HCT116 (cell line): ENCODE results near the gene FMN1. TPM values are rescaled to one million over a fixed set of nuclear protein-coding genes. Genes with fewer than 3 reads are reported as not detected.

Source experiments
- ATAC-seq: fragments of 200-7000 bp; cut with Tn5 transposase; 2 replicates; pipeline ENCODE4 v1.9.1; 2020; ENCODE audit warnings: mild to moderate bottlenecking, moderate library complexity
- BruUV-seq: library from RNA; stranded (reverse); fragments of 400-500 nt; replicated peaks from 2 replicates; lab custom pipeline; 2021; lab: Mats Ljungman, UMichigan
- CTCF ChIA-PET: fragments of 300-600 bp; sonication (Branson Sonifier 250); formaldehyde crosslinking; loops from one replicate; lab custom pipeline; 2021; ENCODE audit warnings: antibody characterized with exemption; lab: Charles Lee
- POLR2A ChIA-PET: fragments of 300-600, 350-600 bp; sonication (Branson Sonifier 250); formaldehyde crosslinking; loops from one replicate; lab custom pipeline; 2021; ENCODE audit warnings: antibody characterized with exemption; lab: Charles Lee
- RAD21 ChIA-PET, 2 experiments: fragments of 300-600 bp; sonication (Branson Sonifier 250); formaldehyde crosslinking; loops; one replicate each; lab custom pipeline; 2023; ENCODE audit warnings: low total read pairs in 2 of 2; ENCODE audit not compliant: uncharacterized antibody in 2 of 2, unreplicated experiment in 2 of 2, low non-redundant PET in 1 of 2; lab: Charles Lee
- DNase-seq: peaks from one replicate; pipeline ENCODE4 v3.0.0-alpha.2; 2010; ENCODE audit warnings: low read depth, low spot score
- H2AFZ ChIP-seq: fragments of 200-600 bp; shearing (Covaris generic), sonication (generic); 2 replicates; pipeline ENCODE4 v1.6.1; 2017; ENCODE audit warnings: low read depth, mixed run types, mixed read lengths, antibody characterized with exemption, low read length; ENCODE audit not compliant: poor library complexity, severe bottlenecking
- H3K27ac ChIP-seq: 2 replicates; pipeline ENCODE4 v1.5.1; 2012; ENCODE audit warnings: low read depth, low read length
- H3K27me3 ChIP-seq: fragments of 200-600 bp; sonication (generic); 2 replicates; pipeline ENCODE4 v1.6.1; 2016; ENCODE audit warnings: mixed run types, low read length, mixed read lengths; ENCODE audit not compliant: insufficient read depth
- H3K36me3 ChIP-seq, 2 experiments: fragments of 200-500 bp in 1 of 2; fragments of 200-600 bp in 1 of 2; sonication (Bioruptor generic) in 1 of 2; sonication (generic) in 1 of 2; 2 replicates each; pipeline versions ENCODE4 v1.5.1 to v1.6.1; 2014 to 2016; ENCODE audit warnings: low read length in 2 of 2, inconsistent platforms in 1 of 2, mixed read lengths in 1 of 2, mixed run types in 1 of 2; ENCODE audit not compliant: insufficient read depth in 2 of 2, control insufficient read depth in 1 of 2
- H3K4me1 ChIP-seq, 2 experiments: fragments of 200-600 bp in 1 of 2; sonication (generic) in 1 of 2; 2 replicates each; pipeline versions ENCODE4 v1.5.1 to v1.6.1; 2012 to 2017; ENCODE audit warnings: low read length in 2 of 2, inconsistent platforms in 1 of 2, mild to moderate bottlenecking in 1 of 2, mixed read lengths in 1 of 2, mixed run types in 1 of 2, moderate library complexity in 1 of 2; ENCODE audit not compliant: insufficient read depth in 2 of 2, control insufficient read depth in 1 of 2
- H3K4me2 ChIP-seq: fragments of 200-600 bp; sonication (generic); 2 replicates; pipeline ENCODE4 v1.6.1; 2017; ENCODE audit warnings: mixed run types, low read length, mixed read lengths
- H3K4me3 ChIP-seq, 2 experiments: fragments of 200-600 bp in 1 of 2; sonication (generic) in 1 of 2; replicated peaks in 1 of 2; 2 replicates each; pipeline ENCODE4 v1.5.1; 2011 to 2016; ENCODE audit warnings: low read length in 2 of 2, control low read depth in 1 of 2, low read depth in 1 of 2, mild to moderate bottlenecking in 1 of 2, mixed read lengths in 1 of 2, mixed run types in 1 of 2
- H3K79me2 ChIP-seq: fragments of 200-600 bp; sonication (generic); 2 replicates; pipeline ENCODE4 v1.6.1; 2017; ENCODE audit warnings: mild to moderate bottlenecking, mixed run types, low read length, moderate library complexity, mixed read lengths; ENCODE audit not compliant: insufficient read depth
- H3K9ac ChIP-seq: fragments of 200-600 bp; sonication (generic); 2 replicates; pipeline ENCODE4 v1.6.1; 2016; ENCODE audit warnings: low read length, mixed read lengths
- H3K9me2 ChIP-seq: fragments of 200-600 bp; sonication (generic), shearing (Covaris generic); 2 replicates; pipeline ENCODE4 v1.6.1; 2017; ENCODE audit warnings: mixed run types, mild to moderate bottlenecking, moderate library complexity; ENCODE audit not compliant: insufficient read depth
- H3K9me3 ChIP-seq, 2 experiments: fragments of 200-500 bp in 1 of 2; fragments of 200-600 bp in 1 of 2; sonication (Bioruptor generic) in 1 of 2; sonication (generic) in 1 of 2; 2 replicates each; pipeline ENCODE4 v1.6.1; 2014 to 2017; ENCODE audit warnings: low read length in 2 of 2, mixed read lengths in 2 of 2, inconsistent platforms in 1 of 2, low read depth in 1 of 2, mild to moderate bottlenecking in 1 of 2, mixed run types in 1 of 2, moderate library complexity in 1 of 2; ENCODE audit not compliant: control insufficient read depth in 1 of 2, insufficient read depth in 1 of 2
- H4K20me1 ChIP-seq: fragments of 200-600 bp; sonication (generic), shearing (Covaris generic); 2 replicates; pipeline ENCODE4 v1.6.1; 2017; ENCODE audit warnings: mixed run types, mild to moderate bottlenecking, moderate library complexity; ENCODE audit not compliant: insufficient read depth
- CBX3 ChIP-seq: IDR thresholded peaks from 2 replicates; pipeline ENCODE4 v1.6.1; 2012; ENCODE audit warnings: low read depth
- CEBPB ChIP-seq: IDR thresholded peaks from 2 replicates; pipeline ENCODE4 v1.6.1; 2012; ENCODE audit warnings: low read depth
- EGR1 ChIP-seq: IDR thresholded peaks from 2 replicates; pipeline ENCODE4 v1.6.1; 2012; ENCODE audit warnings: low read depth
- EZH2 ChIP-seq: fragments of 200-600 bp; sonication (generic); IDR thresholded peaks from 2 replicates; pipeline ENCODE4 v1.6.1; 2017; ENCODE audit warnings: antibody characterized with exemption, mixed run types
- EZH2phosphoT487 ChIP-seq: fragments of 200-600 bp; IDR thresholded peaks from 2 replicates; pipeline ENCODE4 v1.6.1; 2018; ENCODE audit warnings: antibody characterized with exemption, borderline replicate concordance
- FOSL1 ChIP-seq: IDR thresholded peaks from 2 replicates; pipeline ENCODE4 v1.6.1; 2012; ENCODE audit warnings: low read depth
- JUND ChIP-seq: IDR thresholded peaks from 2 replicates; pipeline ENCODE4 v1.6.1; 2012
- POLR2A ChIP-seq: IDR thresholded peaks from 2 replicates; pipeline ENCODE4 v1.7.0; 2011; ENCODE audit warnings: borderline replicate concordance; ENCODE audit not compliant: insufficient read depth, insufficient read length; ENCODE audit errors: extremely low read depth
- POLR2AphosphoS5 ChIP-seq: IDR thresholded peaks from 2 replicates; pipeline ENCODE4 v1.6.1; 2011; ENCODE audit warnings: mild to moderate bottlenecking, low read depth, low read length, moderate library complexity
- SRF ChIP-seq: IDR thresholded peaks from 2 replicates; pipeline ENCODE4 v1.6.1; 2012; ENCODE audit warnings: low read depth
- TCF7L2 ChIP-seq: IDR thresholded peaks from 2 replicates; pipeline ENCODE4 v1.7.0; 2011; ENCODE audit warnings: borderline replicate concordance, inconsistent platforms; ENCODE audit not compliant: insufficient read depth, insufficient read length; ENCODE audit errors: extremely low read depth
- YY1 ChIP-seq: IDR thresholded peaks from 2 replicates; pipeline ENCODE4 v1.6.1; 2011; ENCODE audit warnings: low read length, low read depth, moderate library complexity, mild to moderate bottlenecking; ENCODE audit not compliant: insufficient replicate concordance; ENCODE audit errors: extremely low read depth
- ZFX ChIP-seq: fragments of 450-650 bp; IDR thresholded peaks from 2 replicates; pipeline ENCODE4 v1.6.1; 2017
- ZNF274 ChIP-seq: fragments of 200-500 bp; sonication (Bioruptor generic); IDR thresholded peaks from 2 replicates; pipeline ENCODE4 v1.6.1; 2014; ENCODE audit warnings: mild to moderate bottlenecking, low read depth, low read length, inconsistent platforms
- intact Hi-C: fragments of 100-400 bp; cut with micrococcal nuclease; formaldehyde crosslinking; loops from 2 replicates; pipeline ENCODE4 v1.10.0; 2022
- total RNA-seq: library from RNA; stranded (reverse); gene quantifications from one replicate; pipeline ENCODE4 v1.2.1, GENCODE V29; 2021; ENCODE audit not compliant: unreplicated experiment
- TF ChIP-seq, protein P1 (sequence below): IDR thresholded peaks from 2 replicates; pipeline ENCODE4 v1.6.1; 2012
- TF ChIP-seq, protein P2 (sequence below), 3 experiments: fragments of 200-600 bp in 1 of 3; sonication (generic) in 1 of 3; IDR thresholded peaks in 2 of 3; conservative IDR thresholded peaks in 1 of 3; 2 replicates each; pipeline ENCODE4 v1.5.1; 2012 to 2017; ENCODE audit warnings: low read depth in 2 of 3, low read length in 2 of 3, antibody characterized with exemption in 1 of 3, borderline replicate concordance in 1 of 3, control low read depth in 1 of 3, mild to moderate bottlenecking in 1 of 3, mixed read lengths in 1 of 3, mixed run types in 1 of 3, moderate library complexity in 1 of 3; ENCODE audit not compliant: insufficient read depth in 1 of 3

The FMN1 gene
- total RNA-seq, 1 experiment from 2014 or later: 0.39 TPM

DNA sequence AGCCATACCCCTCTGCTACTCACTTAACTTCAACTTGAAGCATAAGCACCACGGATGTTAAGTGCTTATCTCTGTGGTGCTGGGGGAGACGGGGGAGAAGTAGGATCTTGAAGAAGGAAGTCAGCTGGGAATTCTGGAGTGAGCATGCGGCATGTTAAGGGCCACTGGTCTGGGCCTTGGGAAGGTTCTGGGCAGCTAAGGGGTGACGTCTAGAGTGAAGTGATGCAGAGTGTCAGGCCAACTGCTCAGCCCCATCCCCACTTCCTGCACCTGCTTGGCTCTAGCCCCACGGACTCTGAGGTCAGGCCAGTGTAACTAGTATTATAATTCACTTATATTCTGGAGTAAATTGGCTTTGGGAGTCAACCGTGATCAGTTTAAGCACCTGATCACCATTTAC is 228.6 kb downstream of the FMN1 start:
- DNase-seq: no peak
- H3K4me2 ChIP-seq: no peak overlapping the region
- CTCF ChIA-PET: interaction anchor here (1.6 kb wide), 1 partner anchor 10 kb away, joined by 5 read pairs; no protein-coding TSS in a partner anchor
- H3K9ac ChIP-seq: no peak overlapping the region
- H2AFZ ChIP-seq: no peak overlapping the region
- no peaks in the 10 kb centered on the region for H3K79me2 ChIP-seq
- no peak overlapping the region for H3K27ac ChIP-seq
- RAD21 ChIA-PET: no interaction called here
- no peak overlapping the region for H3K4me3 ChIP-seq
- intact Hi-C loops: no loop called here
- no peaks in the 10 kb centered on the region for H3K36me3 ChIP-seq
- POLR2A ChIA-PET: no interaction called here
- H3K9me2 ChIP-seq: no peaks in the 10 kb centered on the region
- TF ChIP-seq POLR2AphosphoS5 (no peak), FOSL1 (no peak), CEBPB (no peak), SRF (no peak), POLR2A (no peak)
- ATAC-seq: no peak
- no peaks in the 10 kb centered on the region for H3K9me3 ChIP-seq
- no peaks in the 10 kb centered on the region for H3K27me3 ChIP-seq
- H4K20me1 ChIP-seq: no peaks in the 10 kb centered on the region
- BruUV-seq: no TSS peak
- H3K4me1 ChIP-seq: no peaks in the 10 kb centered on the region

DNA sequence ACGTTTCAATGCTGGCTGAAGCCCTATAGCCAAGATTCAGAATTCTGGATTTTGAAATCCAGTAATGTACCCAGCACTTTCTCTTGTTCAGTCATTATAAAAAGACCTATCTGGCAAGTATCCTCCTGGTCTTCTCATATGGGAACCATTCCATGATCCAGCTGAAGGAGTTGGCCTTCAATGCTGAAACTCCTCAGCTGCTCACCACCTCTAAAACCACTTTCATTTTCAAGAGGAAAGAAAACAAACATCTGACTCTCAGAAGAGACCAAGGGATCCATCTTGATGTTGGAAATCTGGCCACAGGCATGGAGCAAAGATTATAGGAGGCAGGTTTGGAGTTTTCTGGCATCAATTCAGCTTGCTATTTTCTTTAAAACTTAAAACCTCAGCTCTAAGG is 235.4 kb downstream of the FMN1 start:
- no TSS peak for BruUV-seq
- intact Hi-C loops: loop anchor here (5.0 kb wide), 2 partner anchors 173 to 292 kb away; no protein-coding TSS in a partner anchor
- H3K9ac ChIP-seq: no peak overlapping the region

More for the DNA sequence above, 235.4 kb downstream of the FMN1 start:
- Histone ChIP-seq H3K36me3 (no peaks in the 10 kb centered on the region), H3K4me1 (no peaks in the 10 kb centered on the region), H3K27ac (no peak overlapping the region), H3K9me2 (no peaks in the 10 kb centered on the region; the same call in 1 of the 2 replicates), H4K20me1 (no peaks in the 10 kb centered on the region), H3K4me2 (no peak overlapping the region), H3K9me3 (no peaks in the 10 kb centered on the region), H3K4me3 (no peak overlapping the region), H3K27me3 (no peaks in the 10 kb centered on the region), H3K79me2 (no peaks in the 10 kb centered on the region), H2AFZ (no peak overlapping the region)
- ChIA-PET CTCF (interaction anchor here (1.1 kb wide), 1 partner anchor 297 kb away, joined by 4 read pairs; no protein-coding TSS in a partner anchor), POLR2A (no interaction called here), RAD21 (no interaction called here)
- ATAC-seq (no peak), DNase-seq (no peak)
- TF ChIP-seq TCF7L2: no peak
- TF ChIP-seq, protein P1, sequence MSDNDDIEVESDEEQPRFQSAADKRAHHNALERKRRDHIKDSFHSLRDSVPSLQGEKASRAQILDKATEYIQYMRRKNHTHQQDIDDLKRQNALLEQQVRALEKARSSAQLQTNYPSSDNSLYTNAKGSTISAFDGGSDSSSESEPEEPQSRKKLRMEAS: no peak
- TF ChIP-seq EGR1: no peak
- no peak for TF ChIP-seq ZNF274
- no peak for TF ChIP-seq ZFX
- no peak for TF ChIP-seq EZH2
- TF ChIP-seq POLR2A: no peak
- TF ChIP-seq JUND: no peak
- no peak for TF ChIP-seq EZH2phosphoT487
- no peak for TF ChIP-seq FOSL1
- TF ChIP-seq, protein P2, sequence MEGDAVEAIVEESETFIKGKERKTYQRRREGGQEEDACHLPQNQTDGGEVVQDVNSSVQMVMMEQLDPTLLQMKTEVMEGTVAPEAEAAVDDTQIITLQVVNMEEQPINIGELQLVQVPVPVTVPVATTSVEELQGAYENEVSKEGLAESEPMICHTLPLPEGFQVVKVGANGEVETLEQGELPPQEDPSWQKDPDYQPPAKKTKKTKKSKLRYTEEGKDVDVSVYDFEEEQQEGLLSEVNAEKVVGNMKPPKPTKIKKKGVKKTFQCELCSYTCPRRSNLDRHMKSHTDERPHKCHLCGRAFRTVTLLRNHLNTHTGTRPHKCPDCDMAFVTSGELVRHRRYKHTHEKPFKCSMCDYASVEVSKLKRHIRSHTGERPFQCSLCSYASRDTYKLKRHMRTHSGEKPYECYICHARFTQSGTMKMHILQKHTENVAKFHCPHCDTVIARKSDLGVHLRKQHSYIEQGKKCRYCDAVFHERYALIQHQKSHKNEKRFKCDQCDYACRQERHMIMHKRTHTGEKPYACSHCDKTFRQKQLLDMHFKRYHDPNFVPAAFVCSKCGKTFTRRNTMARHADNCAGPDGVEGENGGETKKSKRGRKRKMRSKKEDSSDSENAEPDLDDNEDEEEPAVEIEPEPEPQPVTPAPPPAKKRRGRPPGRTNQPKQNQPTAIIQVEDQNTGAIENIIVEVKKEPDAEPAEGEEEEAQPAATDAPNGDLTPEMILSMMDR (IDR thresholded peaks at IDR 0.05 in 2 of 3, conservative IDR thresholded peaks at IDR 0.05 in 1 of 3; ENCODE audit: borderline replicate concordance in 1 of 3, insufficient read depth in 1 of 3, low read depth in 2 of 3, low read length in 2 of 3): no peak
- TF ChIP-seq CBX3: no peak
- TF ChIP-seq YY1: no peak
